ENCODE data around the gene TOB2.
"Not testable (repeated sequence)": the region's sequence is repeated elsewhere in the genome, so short reads cannot be mapped to it uniquely, and the experiment has no call there.

TOB2 gene

DNA sequence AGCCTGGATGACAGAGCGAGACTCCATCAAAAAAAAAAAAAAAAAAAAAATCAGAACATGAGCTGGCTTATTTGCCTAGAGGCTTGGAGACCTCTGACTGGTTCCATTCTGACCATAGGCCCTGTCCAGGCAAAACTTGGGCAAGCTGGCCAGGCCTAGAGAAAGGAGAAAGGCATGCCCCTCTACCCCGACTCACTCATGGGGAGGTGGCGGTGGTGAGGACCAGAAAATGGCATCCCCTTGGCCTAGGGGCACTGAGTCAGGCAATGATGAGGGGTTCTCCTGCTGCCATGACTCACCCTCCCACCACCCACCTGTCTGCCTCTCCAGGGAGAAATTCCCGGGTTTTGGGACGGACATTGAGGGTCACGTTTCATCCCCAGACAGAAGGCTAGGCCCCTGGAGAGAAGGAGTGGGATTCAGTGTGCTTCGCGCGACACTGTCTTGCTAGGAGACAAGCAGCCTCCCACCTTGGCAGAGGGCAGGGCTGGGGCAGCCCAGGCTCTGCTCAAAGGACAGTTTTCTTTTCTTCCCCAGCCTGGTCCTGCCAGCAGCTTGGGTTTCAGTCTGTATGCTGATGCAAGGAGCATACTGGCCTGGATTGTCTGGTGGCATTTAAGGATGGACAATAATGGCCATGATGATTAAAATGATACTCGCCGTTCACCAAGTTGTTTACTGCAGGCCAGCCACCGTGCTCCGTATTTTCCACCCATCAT is 17.2 kb downstream of the TOB2 start:
- no peak for DNase-seq (ENCODE audit: low spot score)

DNA sequence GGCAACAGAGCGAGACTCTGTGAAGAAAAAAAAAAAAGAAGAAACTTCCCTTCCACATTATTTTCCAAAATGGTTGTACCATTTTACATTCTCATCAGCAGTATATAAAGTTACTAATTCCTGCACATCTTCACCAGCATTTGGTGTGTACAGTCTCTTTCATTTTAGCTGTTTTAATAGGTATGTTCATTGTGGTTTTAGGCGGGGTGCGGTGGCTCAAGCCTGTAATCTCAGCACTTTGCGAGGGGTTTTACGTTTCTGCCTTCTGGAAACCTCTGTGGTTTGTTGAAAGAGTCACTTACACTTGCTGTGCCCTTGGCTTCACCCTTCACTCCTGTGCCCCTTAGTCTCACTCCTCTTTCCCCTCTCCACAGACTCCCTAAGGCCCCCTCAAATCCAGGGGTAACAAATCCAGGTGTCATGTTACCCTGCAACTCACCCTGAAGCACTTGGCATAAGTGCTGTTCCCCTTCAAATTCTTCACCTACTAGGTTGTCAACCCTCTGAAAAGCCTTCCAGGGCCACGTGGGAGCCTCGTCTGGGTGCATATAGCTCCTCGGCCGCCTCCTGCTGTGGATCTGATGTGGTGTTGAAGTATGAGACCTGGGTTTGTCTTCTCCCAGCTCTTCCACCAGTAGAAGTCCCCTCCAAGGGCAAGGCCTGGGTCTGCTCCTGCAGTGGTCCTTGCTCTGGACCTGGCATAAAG is 20.8 kb downstream of the TOB2 start:
- no peak for DNase-seq (ENCODE audit: low spot score)

DNA sequence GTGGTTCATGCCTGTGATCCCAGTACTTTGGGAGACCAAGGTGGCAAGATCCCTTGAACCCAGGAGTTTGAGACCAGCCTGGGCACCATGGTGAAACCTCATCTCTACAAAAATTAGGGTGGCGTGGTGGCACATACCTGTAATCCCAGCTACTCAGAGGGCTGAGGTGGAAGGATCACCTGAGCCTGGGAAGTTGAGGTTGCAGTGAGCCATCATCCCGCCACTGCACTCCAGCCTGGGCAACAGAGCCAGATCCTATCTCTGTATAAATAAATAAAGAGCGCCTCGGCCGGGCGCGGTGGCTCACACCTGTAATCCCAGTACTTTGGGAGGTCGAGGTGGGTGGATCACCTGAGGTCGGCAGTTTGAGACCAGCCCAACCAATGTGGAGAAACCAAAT is 27.9 kb downstream of the TOB2 start:
- no peak for DNase-seq (ENCODE audit: low spot score)

DNA sequence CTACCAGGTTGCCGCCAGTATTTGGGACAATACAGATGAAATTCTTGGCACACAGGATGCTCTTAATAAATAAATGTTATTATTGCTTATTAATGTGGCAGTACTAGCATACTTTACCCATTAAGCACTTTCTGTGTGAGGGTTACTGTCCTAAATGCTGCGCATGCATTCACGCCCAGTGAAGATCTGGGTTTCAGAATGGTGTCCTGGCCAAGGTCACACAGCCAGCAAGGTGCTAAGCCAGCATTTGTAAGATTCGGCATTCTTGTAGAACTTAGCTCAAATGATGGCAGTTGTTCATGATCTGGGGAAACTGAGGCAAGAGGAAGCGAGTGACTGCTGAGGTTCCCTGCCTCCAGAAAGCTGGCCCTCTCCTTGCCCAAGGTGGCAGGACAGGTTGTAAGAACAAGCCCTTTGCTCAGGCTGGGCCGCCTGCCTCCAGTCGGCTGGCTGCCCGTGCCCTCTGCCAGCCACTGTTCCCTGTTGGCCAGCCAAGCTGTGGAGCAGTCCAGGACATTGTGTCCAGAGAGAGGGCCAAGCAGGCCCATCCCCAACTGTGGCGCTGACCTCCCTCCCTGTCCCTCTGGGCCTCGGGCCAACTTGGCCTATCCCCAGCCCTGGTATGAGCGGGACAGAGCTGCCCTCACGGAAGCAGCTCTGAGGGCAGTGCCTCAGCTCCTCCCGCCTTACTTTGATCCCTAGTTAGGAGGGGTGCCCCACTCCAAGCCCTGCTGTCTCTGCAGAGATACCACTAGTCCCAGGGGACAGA is 28.8 kb downstream of the TOB2 start:
- no peak for DNase-seq (ENCODE audit: low spot score)

DNA sequence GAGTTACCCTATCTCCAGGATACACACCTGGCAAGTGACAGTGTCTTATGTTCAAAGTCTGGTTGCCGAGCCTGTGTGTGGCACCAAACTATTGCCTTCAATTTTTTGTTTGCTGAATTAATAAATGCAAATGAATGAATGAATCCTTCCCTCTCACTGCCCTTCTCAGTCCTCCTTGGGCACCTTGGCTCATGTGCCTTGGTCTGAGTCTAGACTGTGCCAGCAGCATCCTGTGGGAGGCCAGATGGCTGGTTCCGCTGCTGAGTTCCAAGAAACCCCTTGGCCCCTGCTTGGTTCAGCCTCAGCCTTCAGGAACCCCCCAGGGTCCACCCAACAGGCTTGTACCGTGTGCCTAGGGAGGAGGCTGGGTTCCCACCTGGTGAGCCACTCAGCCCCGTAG is 31.0 kb downstream of the TOB2 start:
- DNase-seq (ENCODE audit: low spot score): no peak

DNA sequence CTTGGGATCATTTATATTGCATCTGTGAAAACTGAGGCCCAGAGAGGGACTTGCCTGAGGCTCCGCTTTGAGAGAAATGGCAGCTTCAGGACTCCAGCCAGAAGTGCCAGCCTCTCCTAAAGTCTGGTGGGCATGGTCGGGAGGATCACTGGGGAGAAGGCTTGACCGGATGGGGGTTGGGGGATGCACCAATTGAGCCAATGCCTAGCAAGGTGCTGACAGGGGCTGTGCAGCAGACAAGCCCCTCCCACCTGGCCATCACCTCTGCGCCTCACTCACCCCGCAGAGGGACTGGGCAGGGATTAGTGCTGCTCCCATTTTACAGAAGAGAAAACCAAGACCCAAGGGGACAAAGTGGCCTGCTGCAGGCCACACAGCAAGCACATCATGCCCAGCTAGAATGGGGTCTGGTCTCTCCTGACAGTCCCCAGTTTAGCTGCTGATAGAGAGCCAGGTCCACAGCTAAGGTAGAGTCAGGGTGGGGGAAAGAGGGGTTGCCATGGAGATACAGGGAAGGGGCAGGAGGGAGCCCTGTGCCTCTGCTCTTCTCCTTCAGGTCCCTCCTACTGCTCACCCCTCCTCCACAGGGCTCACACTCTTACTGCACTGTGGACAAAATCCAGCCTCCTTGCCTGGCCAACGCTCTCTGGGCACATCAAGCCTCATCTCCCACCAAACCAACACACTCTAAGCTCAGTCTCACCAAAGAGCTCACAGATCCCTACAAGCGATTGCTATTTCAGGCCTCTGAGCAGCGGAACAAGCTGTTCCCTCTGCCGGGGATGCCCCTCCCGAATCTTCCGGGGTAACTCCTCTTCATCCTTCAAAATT is 35.4 kb downstream of the TOB2 start:
- DNase-seq (ENCODE audit: low spot score): no peak

DNA sequence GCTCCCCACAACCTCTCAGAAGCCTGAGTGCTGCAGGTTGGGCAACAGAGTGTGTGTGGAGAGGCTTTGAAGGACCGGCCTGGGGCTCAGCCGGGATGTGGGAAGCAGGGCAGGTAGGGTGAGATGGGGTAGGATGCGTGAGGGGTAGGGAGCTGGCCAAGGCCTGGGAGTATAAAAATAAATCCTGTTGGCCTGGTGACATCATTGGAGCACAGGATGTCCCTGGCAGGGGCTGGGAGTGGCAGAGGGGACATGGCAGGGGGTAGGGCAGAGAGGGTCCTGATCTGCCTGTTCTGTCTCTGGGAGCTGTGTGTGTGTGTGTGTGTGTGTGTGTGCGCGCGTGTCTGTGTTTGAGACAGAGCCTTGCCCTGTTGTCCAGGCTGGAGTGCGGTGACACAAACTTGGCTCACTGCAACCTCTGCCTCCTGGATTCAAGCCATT is 36.3 kb downstream of the TOB2 start:
- DNase-seq (ENCODE audit: low spot score): no peak

DNA sequence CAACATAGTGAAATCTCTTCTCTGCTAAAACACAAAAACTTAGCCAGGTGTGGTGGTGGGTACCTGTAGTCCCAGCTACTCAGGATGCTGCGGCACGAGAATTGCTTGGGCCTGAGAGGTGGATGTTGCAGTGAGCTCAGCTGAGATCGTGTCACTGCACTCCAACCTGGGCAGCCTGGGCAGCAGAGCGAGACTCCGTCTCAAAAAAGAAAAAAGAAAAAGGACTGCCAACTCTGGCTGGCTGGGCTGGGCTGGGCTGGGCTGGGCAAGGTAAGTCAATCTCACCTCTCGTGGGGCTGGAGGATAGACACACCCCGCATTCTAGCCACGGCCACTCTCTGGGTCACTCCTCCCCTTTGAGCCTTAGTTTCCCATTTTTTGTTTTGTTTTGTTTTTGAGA is 37.9 kb downstream of the TOB2 start:
- no peak for DNase-seq (ENCODE audit: low spot score)

DNA sequence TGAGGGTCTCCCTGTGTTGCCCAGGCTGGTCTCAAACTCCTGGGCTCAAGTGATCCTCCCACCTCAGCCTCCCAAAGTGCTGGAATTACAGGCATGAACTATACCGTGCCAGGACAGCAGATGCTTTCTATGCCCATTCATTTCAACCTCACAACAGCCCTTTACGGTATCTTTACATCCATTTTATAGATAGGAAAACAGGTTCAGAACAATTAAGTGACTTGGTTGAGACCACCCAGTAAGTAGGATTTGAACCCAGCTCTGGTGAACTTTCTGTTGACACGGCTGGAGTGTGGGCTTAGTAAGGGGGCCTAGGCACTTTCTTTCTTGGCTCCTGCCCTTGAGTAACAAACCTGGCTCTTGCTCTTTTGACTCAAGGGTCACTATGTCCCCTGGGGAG is 39.2 kb downstream of the TOB2 start:
- DNase-seq (ENCODE audit: low spot score): no peak

DNA sequence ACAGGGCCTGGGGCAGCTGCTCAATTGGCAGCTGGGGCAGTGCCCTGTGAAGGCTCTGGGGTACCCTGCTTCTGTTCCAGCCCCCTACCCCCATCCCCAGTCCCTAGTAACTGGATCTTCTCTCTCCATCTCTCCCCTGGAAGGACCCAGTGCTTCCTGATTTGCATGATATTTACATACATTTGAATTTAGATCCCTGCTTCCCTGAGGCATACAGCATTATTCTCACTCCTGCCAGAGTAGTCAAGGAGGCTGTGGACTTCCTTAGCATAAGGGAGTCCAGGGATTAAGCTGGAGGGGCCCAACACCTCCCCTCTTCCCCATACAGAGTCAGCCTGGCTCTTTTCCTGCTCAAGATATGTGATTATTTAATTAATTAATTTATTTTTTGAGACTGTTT is 40.2 kb downstream of the TOB2 start:
- no peak for DNase-seq (ENCODE audit: low spot score)

DNA sequence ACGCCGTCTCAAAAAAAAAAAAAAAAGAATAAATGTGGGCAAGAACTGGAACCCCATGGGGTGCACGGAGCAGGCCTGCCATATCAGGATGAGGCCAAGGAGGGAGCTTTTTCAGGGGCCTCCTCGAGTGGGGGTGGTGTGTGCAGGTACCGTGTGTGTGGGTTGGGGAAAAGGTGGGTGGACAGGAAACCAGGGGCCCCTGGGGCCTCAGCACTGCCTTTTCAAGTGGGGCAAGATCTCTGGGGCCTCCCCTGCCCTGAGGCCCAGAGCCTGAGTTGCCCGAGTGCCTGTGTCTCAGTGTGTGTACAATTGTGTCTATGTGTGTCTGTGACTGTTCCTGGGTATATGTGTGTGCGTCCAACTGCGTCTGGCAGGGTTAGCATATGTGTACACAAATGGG is 41.0 kb downstream of the TOB2 start:
- DNase-seq (ENCODE audit: low spot score): no peak

DNA sequence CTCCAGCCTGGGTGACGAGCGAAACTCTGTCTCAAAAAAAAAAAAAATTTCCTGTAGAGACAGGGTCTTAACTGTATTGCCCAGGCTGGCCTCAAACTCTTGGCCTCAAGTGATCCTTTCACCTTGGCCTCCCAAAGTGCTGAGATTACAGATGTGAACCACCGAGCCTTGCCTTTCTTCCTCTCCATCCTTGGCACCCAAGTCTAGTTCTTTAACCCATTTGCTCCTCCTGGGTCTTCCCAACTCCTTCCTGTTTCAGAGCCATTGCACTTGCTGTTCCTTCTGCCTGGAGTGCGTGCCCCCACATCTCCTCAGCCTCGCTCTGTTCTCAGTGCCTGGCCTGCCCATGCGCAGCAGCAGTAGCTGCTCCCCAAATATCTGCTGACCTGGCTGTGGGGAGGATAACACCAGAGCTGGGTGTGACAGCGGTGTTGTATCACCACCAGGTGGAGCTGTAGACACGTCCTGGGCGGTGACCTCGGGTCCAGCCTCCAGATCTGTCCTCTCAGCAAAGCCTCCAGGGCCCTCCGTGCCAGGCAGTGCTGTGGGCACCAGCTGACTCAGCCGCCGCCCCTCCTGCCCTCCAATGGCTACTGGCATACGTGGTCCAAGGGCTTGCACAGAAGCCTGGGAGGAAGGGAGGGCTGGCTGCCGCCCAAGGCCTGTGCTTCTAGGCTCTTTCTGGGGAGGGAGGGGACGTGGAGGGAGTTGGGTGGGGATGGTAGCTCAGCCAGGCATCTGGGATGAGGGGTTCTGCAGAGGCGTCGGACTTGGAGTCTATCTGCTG is 42.9 kb downstream of the TOB2 start:
- DNase-seq (ENCODE audit: low spot score): peak; percentile 97

DNA sequence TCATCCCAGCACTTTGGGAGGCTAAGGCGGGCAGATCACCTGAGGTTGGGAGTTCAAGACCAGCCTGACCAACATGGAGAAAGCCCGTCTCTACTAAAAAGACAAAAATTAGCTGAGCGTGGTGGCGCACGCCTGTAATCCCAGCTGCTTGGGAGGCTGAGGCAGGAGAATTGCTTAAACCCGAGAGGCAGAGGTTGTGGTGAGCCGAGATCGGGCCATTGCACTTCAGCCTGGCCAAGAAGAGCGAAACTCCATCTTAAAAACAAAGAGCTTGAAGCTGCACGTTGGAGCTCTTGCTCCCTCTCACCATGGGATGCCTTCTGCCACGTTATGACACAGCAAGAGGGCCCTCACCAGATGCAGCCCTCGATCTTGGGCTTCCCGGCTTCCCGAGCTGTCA is 43.8 kb downstream of the TOB2 start:
- DNase-seq (ENCODE audit: low spot score): not testable (repeated sequence)

DNA sequence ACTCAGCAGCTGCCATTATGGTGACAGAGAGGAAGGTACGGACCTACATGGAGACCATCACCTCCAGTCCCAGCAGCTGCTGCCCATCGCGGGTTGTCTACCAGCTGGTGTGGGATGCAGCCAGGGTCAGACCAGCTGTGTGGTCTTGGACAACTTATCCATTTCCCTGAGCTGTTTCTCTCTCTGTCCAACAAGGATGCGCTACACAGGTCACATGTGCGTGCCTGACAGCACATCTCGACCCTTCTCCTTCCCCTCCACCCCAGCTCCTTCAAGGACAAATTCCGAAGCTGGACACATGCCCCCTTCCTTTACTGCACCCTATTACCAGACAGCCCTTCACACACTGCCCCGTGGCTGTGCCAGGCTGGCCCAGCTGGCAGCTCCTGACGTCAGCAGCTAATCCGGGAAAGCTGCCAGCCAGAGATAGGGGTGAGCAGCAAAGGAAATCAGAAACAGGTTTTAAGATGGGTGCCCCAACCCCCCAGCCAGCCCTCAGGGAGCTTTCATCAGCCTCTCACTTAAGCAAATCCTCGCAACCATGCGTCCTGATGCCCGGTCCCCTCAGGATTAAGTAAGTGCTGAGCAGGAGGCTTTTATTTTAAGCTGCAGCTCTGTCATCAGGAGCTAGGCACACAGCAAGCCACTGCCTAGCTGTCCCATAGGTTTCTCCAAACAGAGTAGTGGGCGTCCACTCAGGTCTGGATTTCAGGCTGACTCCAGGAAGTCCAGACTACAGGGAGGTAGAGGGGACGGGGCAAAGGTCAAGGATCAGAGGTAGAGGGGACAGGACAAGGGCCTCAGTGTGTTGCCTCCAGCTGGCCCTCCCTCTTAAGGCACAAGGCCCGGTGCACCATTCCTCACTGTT is 44.6 kb downstream of the TOB2 start:
- DNase-seq (ENCODE audit: low spot score): no peak

DNA sequence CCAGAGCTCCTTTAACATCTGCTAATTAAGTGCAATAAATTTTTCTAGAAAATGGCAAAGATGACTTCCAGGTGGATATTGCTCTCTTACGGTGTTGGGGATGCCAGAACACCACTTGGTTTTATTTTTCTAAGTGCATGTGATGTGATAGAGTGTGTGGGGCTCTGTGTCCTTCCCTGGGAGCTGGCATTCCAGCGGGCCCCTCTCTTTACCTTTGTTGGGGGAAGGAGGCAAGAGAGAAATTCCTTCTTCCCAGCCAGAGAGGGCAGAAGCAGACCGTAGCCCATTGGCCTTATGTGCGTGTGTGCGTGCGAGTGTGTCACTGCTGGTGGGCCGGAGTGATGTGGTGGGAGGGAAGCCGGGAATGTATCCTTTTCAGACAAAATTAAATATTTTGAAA is 47.7 kb downstream of the TOB2 start:
- DNase-seq (ENCODE audit: low spot score): no peak

DNA sequence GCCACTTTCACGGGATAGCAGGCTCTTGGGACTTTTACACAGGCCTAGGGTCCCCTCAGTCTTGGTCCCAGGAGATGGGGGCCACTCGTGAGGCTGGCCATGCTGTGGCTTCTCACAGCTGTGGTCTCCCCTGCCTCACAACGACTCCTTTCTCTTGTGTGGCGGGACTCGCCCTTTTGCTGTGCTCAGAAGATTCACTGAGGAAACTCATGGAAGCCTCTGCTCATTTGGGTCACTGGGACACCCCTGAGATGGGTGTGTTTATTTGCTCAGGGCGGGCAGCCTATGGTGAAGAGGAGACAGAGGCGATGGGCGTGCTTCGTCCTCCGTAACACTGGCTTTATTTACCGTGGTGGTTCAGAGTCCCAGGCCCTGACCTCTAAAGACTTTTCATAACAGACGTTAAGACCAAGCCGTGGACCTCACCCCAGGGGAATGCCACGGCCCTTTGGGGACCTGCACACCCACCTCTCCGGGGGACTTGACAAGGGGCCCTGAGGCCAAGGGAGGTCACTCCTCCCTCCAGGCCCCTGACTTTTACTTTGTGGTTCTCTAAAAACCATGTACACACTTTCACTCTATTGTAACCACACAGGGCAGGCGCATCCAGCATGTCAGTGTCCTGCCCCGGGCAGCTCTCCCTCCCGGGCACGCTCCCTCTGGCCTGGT is 49.3 kb downstream of the TOB2 start:
- peak; percentile 77 for DNase-seq (ENCODE audit: low spot score)

DNA sequence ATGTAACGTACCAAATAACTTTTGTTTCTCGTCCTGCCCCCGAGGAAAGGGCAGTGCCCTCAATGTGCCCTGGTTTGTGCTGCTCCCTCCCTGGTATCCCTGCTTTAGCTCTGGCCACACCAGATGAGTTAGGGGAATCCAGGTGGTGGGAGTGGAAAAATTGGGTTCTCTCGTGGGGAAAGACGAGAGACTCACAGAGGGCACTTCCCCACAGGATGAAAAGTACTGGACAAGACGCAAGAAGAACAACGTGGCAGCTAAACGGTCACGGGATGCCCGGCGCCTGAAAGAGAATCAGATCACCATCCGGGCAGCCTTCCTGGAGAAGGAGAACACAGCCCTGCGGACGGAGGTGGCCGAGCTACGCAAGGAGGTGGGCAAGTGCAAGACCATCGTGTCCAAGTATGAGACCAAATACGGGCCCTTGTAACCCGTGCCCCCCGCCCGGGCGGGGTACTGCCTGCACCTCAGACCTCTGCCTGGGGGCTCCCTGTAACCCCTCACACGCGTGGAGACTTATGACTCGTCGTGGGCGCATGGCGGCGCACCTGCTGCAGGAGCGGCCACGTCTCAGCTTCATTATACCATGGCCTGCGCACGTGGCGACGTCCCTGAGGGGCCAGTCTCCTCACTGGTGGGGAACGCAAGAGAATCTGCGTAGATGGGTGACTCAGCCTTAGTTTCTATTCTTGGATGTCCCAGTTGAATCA is 50.9 kb downstream of the TOB2 start:
- DNase-seq (ENCODE audit: low spot score): no peak

DNA sequence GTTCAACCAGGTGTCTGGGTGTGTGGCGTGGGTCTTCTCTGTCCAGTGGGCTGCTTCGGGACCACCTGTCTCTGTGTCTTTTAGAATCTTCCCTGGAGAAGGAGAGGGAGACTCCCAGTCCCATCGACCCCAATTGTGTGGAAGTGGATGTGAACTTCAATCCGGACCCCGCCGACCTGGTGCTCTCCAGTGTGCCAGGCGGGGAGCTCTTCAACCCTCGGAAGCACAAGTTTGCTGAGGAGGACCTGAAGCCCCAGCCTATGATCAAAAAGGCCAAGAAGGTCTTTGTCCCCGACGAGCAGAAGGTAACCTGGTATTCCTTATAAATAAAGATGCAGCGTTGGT is 52.6 kb downstream of the TOB2 start:
- no peak for DNase-seq (ENCODE audit: low spot score)

DNA sequence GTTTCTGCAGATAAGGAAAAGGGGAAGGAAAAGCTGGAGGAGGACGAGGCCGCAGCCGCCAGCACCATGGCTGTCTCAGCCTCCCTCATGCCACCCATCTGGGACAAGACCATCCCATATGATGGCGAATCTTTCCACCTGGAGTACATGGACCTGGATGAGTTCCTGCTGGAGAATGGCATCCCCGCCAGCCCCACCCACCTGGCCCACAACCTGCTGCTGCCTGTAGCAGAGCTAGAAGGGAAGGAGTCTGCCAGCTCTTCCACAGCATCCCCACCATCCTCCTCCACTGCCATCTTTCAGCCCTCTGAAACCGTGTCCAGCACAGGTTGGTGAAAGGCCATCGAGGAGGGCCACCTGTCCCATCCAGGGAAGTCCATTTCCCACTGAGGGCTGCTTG is 59.3 kb downstream of the TOB2 start:
- no peak for DNase-seq (ENCODE audit: low spot score)

Measured in HuH-7.5 (cell line).